Neuron (in vitro differentiated cells): ENCODE data around the gene USP43.

Source experiments
- H2AFZ ChIP-seq: one replicate; pipeline ENCODE4 v1.6.1; 2013; ENCODE audit warnings: low read depth, mild to moderate bottlenecking, inconsistent platforms, low read length, moderate library complexity
- H3K27me3 ChIP-seq: one replicate; pipeline ENCODE4 v1.6.1; 2013; ENCODE audit warnings: low read length; ENCODE audit not compliant: insufficient read depth
- H3K36me3 ChIP-seq: one replicate; pipeline ENCODE4 v1.6.1; 2013; ENCODE audit warnings: low read length; ENCODE audit not compliant: insufficient read depth
- H3K4me1 ChIP-seq: one replicate; pipeline ENCODE4 v1.6.1; 2013; ENCODE audit warnings: low read length; ENCODE audit not compliant: insufficient read depth
- H3K4me3 ChIP-seq: 2 replicates; pipeline ENCODE4 v1.5.1; 2013; ENCODE audit warnings: mild to moderate bottlenecking, low read length, moderate library complexity
- H3K9me3 ChIP-seq: one replicate; pipeline ENCODE4 v1.6.1; 2013; ENCODE audit warnings: low read length

The USP43 gene

DNA sequence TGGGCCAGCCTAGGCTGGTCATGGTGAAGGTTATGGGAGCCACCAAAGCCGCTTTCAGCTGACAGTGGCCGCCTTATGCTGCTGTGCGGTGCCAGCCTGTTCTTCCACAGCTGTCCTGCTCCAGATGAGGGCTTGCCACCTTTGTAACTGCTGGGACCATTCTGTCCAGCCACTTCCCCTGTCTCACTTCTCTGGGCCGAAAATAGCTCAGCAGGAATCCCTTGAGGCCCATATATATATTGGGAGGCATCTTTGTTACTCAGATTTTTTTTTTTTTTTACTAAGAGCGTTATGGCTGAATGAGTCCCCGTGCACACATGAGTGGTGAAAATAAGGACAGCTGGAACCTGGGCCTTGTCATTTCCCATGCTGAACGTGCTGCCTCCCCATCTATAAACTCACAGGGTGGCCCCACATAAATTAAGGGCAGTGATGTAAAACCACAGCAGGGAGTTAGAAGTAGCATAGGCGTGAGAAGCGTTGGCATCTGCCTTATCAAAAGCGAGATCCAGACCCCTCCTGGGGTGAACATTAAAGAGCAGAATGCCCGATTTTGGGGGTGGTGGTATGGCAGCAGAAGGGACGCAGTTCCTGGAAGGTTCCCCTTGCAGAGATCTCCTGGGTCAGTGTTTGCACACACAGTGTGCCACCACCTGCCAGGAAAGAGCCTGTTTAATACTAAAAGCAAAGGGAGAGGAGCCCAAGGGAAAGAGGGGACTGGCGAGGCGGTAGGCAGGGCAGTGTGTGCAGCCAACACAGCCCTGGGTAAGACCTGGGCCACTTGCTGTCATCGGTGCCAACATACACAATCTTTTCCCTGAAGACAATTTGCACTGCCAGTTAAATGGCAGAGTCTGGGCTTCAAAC, 57.8 kb downstream of the USP43 start:
- no peak overlapping the region for H3K4me3 ChIP-seq
- no peaks in the 10 kb centered on the region for H3K36me3 ChIP-seq
- H3K9me3 ChIP-seq: no peaks in the 10 kb centered on the region
- H2AFZ ChIP-seq: no peak overlapping the region
- no peaks in the 10 kb centered on the region for H3K27me3 ChIP-seq
- no peaks in the 10 kb centered on the region for H3K4me1 ChIP-seq

DNA sequence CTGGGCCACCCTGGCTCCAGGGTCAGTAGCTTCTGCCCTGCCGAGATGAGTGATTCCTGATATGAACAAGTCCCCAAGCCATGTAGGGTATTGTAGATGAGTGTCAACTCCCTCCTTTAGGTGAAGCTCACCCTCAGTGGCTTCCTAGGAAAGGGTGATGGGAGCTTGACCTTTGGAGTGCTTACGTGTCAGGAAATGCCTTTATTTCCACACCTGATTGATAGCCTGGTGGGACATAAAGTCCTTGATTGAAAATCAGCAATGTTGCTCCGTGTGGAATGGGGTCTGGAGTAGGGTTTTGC, 58.4 kb downstream of the USP43 start:
- H2AFZ ChIP-seq: no peak overlapping the region
- no peak overlapping the region for H3K4me3 ChIP-seq
- no peaks in the 10 kb centered on the region for H3K36me3 ChIP-seq
- no peaks in the 10 kb centered on the region for H3K4me1 ChIP-seq
- no peaks in the 10 kb centered on the region for H3K9me3 ChIP-seq
- no peaks in the 10 kb centered on the region for H3K27me3 ChIP-seq

DNA sequence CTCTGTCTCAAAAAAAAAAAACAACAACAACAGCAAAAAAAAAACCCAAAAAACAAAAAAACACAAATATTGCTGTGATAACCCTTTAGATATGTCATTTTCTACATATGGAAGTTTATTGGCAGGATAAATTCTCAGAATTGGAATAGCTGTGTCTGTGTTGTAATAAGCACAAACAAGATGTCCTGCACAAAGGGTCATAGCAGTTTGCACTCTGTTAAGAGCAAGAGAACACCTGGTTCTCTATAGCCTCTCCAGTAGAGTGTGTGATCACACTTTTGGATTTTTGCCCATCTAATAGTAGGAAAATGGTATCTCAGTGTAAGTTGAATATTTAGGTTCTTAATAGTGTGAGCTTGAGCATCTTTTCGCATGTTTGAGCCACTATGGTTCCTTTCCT, 60.4 kb downstream of the USP43 start:
- H2AFZ ChIP-seq: no peak overlapping the region

DNA sequence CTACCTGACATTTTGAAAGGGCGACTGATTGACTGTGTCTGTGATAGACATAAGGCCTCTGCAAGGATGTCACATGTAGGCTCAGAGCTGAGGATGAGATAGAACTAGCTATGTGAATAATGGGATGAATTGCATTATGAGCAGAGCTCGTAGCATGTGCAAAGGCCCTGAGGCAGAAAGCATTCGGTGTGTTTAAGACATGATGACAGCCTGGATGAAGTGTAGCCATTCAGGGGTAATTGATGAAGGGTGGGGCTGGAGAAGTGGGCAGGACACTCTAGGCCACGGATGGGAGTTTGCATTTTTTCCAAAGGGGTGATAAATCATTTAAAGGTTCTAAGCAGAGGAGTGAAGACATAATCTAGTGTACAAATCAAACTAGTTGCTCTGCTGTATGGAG, 62.6 kb downstream of the USP43 start:
- H3K36me3 ChIP-seq: no peaks in the 10 kb centered on the region
- H3K27me3 ChIP-seq: no peaks in the 10 kb centered on the region
- no peaks in the 10 kb centered on the region for H3K4me1 ChIP-seq
- no peaks in the 10 kb centered on the region for H3K9me3 ChIP-seq
- no peak overlapping the region for H3K4me3 ChIP-seq
- H2AFZ ChIP-seq: no peak overlapping the region

More for the DNA sequence above, 60.4 kb downstream of the USP43 start:
- Histone ChIP-seq H3K4me1 (no peaks in the 10 kb centered on the region), H3K27me3 (no peaks in the 10 kb centered on the region), H3K36me3 (no peaks in the 10 kb centered on the region), H3K4me3 (no peak overlapping the region), H3K9me3 (no peaks in the 10 kb centered on the region)

DNA sequence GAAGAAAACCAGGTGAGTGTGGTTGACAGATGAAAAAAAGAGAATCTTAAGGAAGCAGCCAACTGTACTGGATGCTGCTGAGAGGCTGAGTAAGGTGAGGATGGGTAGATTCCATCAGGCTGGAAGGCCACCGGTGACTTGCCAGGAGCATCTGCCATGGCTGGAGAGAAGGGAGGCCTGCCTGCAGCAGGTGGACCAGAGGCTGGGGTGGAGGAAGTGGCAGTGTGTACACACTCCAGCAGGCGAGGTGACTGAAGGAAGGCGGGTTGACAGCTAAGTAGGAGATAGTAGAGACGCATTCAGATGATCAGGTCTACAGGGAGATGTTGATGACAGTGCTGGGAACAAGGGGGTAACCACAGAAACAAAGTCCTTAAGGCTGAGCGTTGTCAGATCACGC, 69.5 kb downstream of the USP43 start:
- no peaks in the 10 kb centered on the region for H3K27me3 ChIP-seq
- H2AFZ ChIP-seq: no peak overlapping the region
- H3K9me3 ChIP-seq: no peaks in the 10 kb centered on the region
- no peak overlapping the region for H3K4me3 ChIP-seq
- no peaks in the 10 kb centered on the region for H3K4me1 ChIP-seq
- H3K36me3 ChIP-seq: no peaks in the 10 kb centered on the region

DNA sequence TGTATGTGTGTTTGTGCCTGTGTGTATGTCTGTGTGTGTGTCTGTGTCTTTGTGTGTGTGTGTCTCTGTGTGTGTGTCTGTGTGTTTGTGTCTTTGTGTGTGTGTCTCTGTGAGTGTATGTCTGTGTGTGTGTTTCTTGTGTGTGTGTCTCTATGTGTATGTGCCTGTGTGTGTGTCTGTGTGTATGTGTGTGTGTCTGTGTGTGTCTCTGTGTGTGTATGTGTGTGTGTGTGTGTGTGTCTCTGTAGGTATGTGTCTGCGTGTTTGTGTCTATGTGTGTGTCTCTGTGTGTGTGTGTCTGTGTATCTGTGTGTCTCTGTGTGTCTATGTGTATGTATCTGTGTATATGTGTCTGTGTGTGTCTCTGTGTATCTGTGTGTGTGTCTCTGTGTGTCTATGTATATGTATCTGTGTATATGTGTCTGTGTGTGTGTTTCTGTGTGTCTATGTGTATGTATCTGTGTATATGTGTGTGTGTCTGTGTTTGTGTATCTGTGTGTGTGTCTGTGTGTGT, 70.2 kb downstream of the USP43 start:
- Histone ChIP-seq H3K36me3 (no peaks in the 10 kb centered on the region), H2AFZ (no peak overlapping the region), H3K4me3 (no peak overlapping the region), H3K27me3 (no peaks in the 10 kb centered on the region), H3K4me1 (no peaks in the 10 kb centered on the region), H3K9me3 (no peaks in the 10 kb centered on the region)

DNA sequence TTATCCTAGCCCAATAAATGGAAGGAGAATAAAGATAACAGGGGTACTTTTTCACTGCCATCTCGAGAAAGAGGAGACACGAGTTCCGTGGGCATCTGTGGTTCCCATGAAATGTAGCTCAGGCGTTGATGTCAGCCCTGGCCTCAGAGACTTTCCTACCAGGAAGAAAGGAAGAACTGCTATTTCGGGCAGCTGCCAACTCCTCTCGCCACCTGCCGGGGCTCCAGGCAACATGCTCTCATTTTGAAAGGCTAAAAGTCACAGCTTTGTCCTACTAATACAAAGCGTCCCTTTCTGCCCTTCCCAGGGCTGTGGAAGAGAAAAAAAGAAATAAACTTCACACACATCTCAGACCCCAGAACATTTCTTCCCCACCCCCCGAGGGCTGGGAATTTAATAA, 80.3 kb downstream of the USP43 start:
- Histone ChIP-seq H2AFZ (peak overlapping the region; percentile 13), H3K4me3 (no peak overlapping the region), H3K36me3 (no peaks in the 10 kb centered on the region), H3K27me3 (no peaks in the 10 kb centered on the region), H3K4me1 (peaks cover 13% of the 10 kb centered on the region), H3K9me3 (no peaks in the 10 kb centered on the region)

DNA sequence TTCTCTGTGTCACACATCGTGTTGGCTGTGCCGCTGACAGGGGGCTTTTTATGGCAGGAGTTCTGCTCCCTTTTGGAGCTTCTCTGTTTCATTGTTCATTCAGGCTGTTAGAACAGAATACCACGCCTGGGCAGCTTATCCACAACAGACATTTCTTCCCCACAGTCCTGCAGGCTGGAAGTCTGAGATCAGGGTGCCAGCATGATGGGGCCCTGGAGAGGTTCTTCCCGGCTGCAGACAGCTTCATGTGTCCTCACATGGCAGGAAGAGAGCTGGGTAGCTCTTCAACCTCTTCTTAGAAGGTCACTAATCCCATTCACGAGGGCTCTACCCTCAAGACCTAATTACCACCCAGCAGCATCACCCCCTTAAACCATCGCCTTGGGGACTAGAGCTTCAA, 81.0 kb downstream of the USP43 start:
- H3K27me3 ChIP-seq: no peaks in the 10 kb centered on the region
- peaks cover 13% of the 10 kb centered on the region for H3K4me1 ChIP-seq
- no peak overlapping the region for H2AFZ ChIP-seq
- H3K9me3 ChIP-seq: no peaks in the 10 kb centered on the region
- H3K36me3 ChIP-seq: no peaks in the 10 kb centered on the region
- no peak overlapping the region for H3K4me3 ChIP-seq

DNA sequence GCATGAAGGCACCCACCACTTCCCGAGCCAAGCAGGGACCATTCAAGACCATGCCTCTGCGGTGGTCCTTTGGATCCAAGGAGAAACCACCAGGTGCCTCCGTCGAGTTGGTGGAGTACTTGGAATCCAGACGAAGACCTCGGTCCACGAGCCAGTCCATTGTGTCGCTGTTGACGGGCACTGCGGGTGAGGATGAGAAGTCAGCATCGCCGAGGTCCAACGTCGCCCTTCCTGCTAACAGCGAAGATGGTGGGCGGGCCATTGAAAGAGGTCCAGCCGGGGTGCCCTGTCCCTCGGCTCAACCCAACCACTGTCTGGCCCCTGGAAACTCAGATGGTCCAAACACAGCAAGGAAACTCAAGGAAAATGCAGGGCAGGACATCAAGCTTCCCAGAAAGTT, 82.7 kb downstream of the USP43 start:
- H2AFZ ChIP-seq: no peak overlapping the region
- H3K9me3 ChIP-seq: no peaks in the 10 kb centered on the region
- no peak overlapping the region for H3K4me3 ChIP-seq
- H3K36me3 ChIP-seq: no peaks in the 10 kb centered on the region
- H3K27me3 ChIP-seq: no peaks in the 10 kb centered on the region
- peaks cover 13% of the 10 kb centered on the region for H3K4me1 ChIP-seq

DNA sequence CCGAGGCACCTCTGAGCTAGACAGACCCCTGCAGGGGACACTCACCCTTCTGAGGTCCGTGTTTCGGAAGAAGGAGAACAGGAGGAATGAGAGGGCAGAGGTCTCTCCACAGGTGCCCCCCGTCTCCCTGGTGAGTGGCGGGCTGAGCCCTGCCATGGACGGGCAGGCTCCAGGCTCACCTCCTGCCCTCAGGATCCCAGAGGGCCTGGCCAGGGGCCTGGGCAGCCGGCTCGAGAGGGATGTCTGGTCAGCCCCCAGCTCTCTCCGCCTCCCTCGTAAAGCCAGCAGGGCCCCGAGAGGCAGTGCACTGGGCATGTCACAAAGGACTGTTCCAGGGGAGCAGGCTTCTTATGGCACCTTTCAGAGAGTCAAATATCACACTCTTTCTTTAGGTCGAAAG, 83.2 kb downstream of the USP43 start:
- Histone ChIP-seq H3K4me1 (peaks cover 13% of the 10 kb centered on the region), H3K27me3 (no peaks in the 10 kb centered on the region), H3K36me3 (no peaks in the 10 kb centered on the region), H3K9me3 (no peaks in the 10 kb centered on the region), H2AFZ (no peak overlapping the region), H3K4me3 (no peak overlapping the region)

DNA sequence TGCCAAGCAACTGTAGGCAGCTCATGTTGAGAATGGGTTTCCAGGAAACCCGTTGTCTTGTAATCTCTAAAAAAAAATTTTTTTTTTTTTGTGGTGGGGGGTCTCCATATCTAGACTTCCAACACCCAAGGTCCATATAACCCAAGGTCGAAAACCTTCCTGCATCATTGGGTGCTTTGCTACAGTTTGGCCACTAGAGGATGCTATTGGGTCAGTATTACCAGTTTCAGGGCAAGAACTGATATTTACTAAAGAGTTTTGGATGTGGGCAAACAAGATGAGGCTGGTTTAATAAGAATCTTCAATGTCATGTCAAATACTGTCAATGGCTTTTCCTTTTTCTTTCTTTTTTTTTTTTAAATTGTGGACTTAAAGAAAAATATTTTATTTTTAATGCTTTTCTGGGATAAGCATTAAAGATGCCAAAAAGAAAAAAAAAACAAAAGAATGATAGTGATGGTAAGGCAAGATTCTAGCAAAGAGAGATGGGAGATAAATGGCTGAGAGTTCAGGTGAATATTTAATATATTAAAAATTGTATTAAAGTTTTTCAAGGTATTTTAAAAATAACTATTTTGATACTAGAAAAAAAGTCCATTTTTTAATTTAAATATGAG, 83.8 kb downstream of the USP43 start:
- H3K4me1 ChIP-seq: peaks cover 13% of the 10 kb centered on the region
- no peaks in the 10 kb centered on the region for H3K27me3 ChIP-seq
- no peaks in the 10 kb centered on the region for H3K9me3 ChIP-seq
- H3K36me3 ChIP-seq: no peaks in the 10 kb centered on the region
- H3K4me3 ChIP-seq: no peak overlapping the region
- H2AFZ ChIP-seq: no peak overlapping the region

DNA sequence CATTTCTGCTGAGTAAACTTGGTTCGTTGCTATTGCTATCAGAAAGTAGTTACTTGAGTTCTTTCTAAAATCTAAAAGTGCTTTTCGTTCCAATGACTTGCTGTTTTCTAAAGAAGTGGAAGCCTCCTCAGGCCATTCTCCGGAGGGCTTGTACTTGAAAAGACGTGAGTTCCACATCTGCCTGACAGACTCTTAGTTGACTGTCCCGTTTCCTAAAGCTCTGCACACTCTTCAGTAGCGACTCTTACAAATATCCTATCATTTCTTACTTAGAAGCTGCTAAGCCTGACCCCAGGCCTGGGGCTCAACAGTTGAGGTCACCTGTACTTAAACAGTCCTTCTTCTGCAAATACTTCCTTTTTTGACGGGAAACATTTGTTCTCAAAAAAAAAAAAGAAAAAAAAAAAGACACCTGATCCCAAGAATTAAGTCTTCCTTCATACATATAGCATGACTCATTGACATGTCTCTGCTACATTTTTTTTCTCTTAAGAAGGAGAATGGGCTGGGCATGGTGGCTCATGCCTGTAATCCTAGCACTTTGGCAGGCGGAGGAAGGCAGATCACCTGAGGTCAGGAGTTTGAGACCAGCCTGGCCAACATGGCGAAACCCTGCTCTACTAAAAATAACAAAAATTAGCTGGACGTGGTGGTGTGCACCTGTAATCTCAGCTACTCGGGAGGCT, 84.6 kb downstream of the USP43 start:
- Histone ChIP-seq H3K4me3 (no peak overlapping the region), H3K4me1 (peaks cover 13% of the 10 kb centered on the region), H3K9me3 (no peaks in the 10 kb centered on the region), H3K36me3 (no peaks in the 10 kb centered on the region), H3K27me3 (no peaks in the 10 kb centered on the region), H2AFZ (no peak overlapping the region)

DNA sequence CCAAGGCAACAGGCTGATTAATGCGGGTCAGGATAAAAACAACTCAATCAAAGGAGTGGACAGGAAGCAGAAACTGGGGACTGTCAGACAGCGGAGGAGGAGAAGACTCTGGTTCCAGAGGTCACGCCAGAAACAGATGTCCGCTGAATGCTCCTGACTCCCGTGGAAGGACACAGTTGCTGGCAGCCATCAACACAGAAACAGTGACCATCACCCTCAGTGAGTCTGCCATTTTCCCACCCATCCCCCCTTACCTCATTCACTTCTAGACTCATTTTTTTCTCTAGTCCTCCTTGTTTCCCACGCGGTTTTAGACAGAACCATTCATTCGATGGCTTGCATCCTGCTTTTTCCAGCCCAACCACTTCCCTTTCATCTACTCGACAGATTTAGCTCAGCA, 105.2 kb downstream of the USP43 start:
- no peaks in the 10 kb centered on the region for H3K4me1 ChIP-seq
- H3K27me3 ChIP-seq: no peaks in the 10 kb centered on the region
- H3K4me3 ChIP-seq: no peak overlapping the region
- no peaks in the 10 kb centered on the region for H3K9me3 ChIP-seq
- H3K36me3 ChIP-seq: no peaks in the 10 kb centered on the region
- H2AFZ ChIP-seq: no peak overlapping the region
